GM23248 (cell line): ENCODE measurements around the gene UBN2. TPM values are rescaled to one million over a fixed set of nuclear protein-coding genes. Genes with fewer than 3 reads are reported as not detected.

ENCODE experiments used
- DNase-seq: peaks from one replicate; pipeline ENCODE4 v3.0.0-alpha.2; 2015
- H2AFZ ChIP-seq: fragments of 200-600 bp; sonication (generic); 2 replicates; pipeline ENCODE4 v1.6.1; 2016; ENCODE audit warnings: antibody characterized with exemption
- H3F3A ChIP-seq: fragments of 200-600 bp; sonication (generic); 2 replicates; pipeline ENCODE4 v1.6.1; 2016; ENCODE audit warnings: mild to moderate bottlenecking, antibody characterized with exemption, mixed run types; ENCODE audit not compliant: insufficient read depth
- H3K27ac ChIP-seq: fragments of 200-600 bp; sonication (generic); 2 replicates; pipeline ENCODE4 v1.5.1; 2016; ENCODE audit warnings: mild to moderate bottlenecking
- H3K27me3 ChIP-seq: fragments of 200-600 bp; sonication (generic); replicated peaks from 2 replicates; pipeline ENCODE4 v1.6.1; 2016; ENCODE audit warnings: mild to moderate bottlenecking; ENCODE audit not compliant: insufficient read depth
- H3K36me3 ChIP-seq: fragments of 200-600 bp; sonication (generic); 2 replicates; pipeline ENCODE4 v1.6.1; 2016; ENCODE audit warnings: low read depth, mild to moderate bottlenecking
- H3K4me1 ChIP-seq: fragments of 200-600 bp; sonication (generic); 2 replicates; pipeline ENCODE4 v1.6.1; 2016; ENCODE audit warnings: mild to moderate bottlenecking; ENCODE audit not compliant: insufficient read depth
- H3K4me2 ChIP-seq: fragments of 200-600 bp; sonication (generic); one replicate; pipeline ENCODE4 v1.6.1; 2016; ENCODE audit warnings: mild to moderate bottlenecking; ENCODE audit not compliant: unreplicated experiment
- H3K4me3 ChIP-seq: fragments of 200-600 bp; sonication (generic); 2 replicates; pipeline ENCODE4 v1.5.1; 2016; ENCODE audit warnings: mild to moderate bottlenecking
- H3K79me2 ChIP-seq: fragments of 200-600 bp; sonication (generic); 2 replicates; pipeline ENCODE4 v1.6.1; 2016; ENCODE audit warnings: mild to moderate bottlenecking; ENCODE audit not compliant: insufficient read depth
- H3K9ac ChIP-seq: fragments of 200-600 bp; sonication (generic); 2 replicates; pipeline ENCODE4 v1.6.1; 2016; ENCODE audit warnings: mild to moderate bottlenecking
- H3K9me2 ChIP-seq: fragments of 200-600 bp; sonication (generic); 2 replicates; pipeline ENCODE4 v1.6.1; 2016; ENCODE audit warnings: mixed run types, mild to moderate bottlenecking, moderate library complexity; ENCODE audit not compliant: insufficient read depth
- H3K9me3 ChIP-seq: fragments of 200-600 bp; sonication (generic); one replicate; pipeline ENCODE4 v1.6.1; 2017; ENCODE audit warnings: low read depth
- H4K20me1 ChIP-seq: fragments of 200-600 bp; sonication (generic); 2 replicates; pipeline ENCODE4 v1.6.0; 2016; ENCODE audit not compliant: insufficient read depth
- EZH2 ChIP-seq: fragments of 200-600 bp; sonication (generic); IDR thresholded peaks from 2 replicates; pipeline ENCODE4 v1.6.1; 2018; ENCODE audit warnings: antibody characterized with exemption, mild to moderate bottlenecking; ENCODE audit not compliant: insufficient read depth, poor library complexity, severe bottlenecking
- EZH2phosphoT487 ChIP-seq: fragments of 200-600 bp; sonication (generic); IDR thresholded peaks from 2 replicates; pipeline ENCODE4 v1.6.1; 2018; ENCODE audit warnings: antibody characterized with exemption, moderate library complexity, mild to moderate bottlenecking, low read depth; ENCODE audit not compliant: insufficient read depth
- WGBS, 2 experiments: methylation state at CpG; one replicate each; pipeline ENCODE4 v1.1.6; 2015 to 2017; ENCODE audit warnings: low lambda C conversion rate in 2 of 2, low coverage in 1 of 2; ENCODE audit errors: missing lambda C conversion rate in 2 of 2; 5-methylcytosine and 5-hydroxymethylcytosine counted together
- in situ Hi-C: fragments of 300-500 bp; cut with MboI; formaldehyde crosslinking; loops from 2 replicates; pipeline ENCODE4 v1.15.0; 2020
- polyA plus RNA-seq: library from polyadenylated mRNA; unstranded; fragments of >200 nt; fragmentation: Nextera tagmentation; extraction: Ambion mirVana; gene quantifications from 2 replicates; pipeline ENCODE4 v1.2.1, GENCODE V29; 2016
- total RNA-seq: library from RNA; depleted of rRNA; stranded (reverse); fragments of >200 nt; shearing (Covaris generic); gene quantifications from 2 replicates; pipeline ENCODE4 v1.2.3, GENCODE V29; 2014

UBN2 gene
- total and polyA plus RNA-seq, 2 experiments from 2014 or later: 1.0 to 3.2 TPM

GRCh38 chr7:139254281-139254680, 23.2 kb downstream of the UBN2 start:
- Histone ChIP-seq H3K27ac (no peak overlapping the region), H3K36me3 (peaks cover 29% of the 10 kb centered on the region), H3K9ac (no peak overlapping the region), H3K4me1 (no peaks in the 10 kb centered on the region; the same call in 1 of the 2 replicates), H3K4me2 (no peak overlapping the region), H3K27me3 (no peaks in the 10 kb centered on the region), H3K4me3 (no peak overlapping the region), H3K9me2 (no peaks in the 10 kb centered on the region), H4K20me1 (no peaks in the 10 kb centered on the region), H3K79me2 (peaks cover 32% of the 10 kb centered on the region), H3F3A (no peaks in the 10 kb centered on the region), H2AFZ (no peak overlapping the region), H3K9me3 (no peaks in the 10 kb centered on the region)
- in situ Hi-C loops: no loop called here
- 91 to 92% methylated on average over 6 of the region's 6 CpGs for WGBS, 2 experiments
- DNase-seq: no peak
- TF ChIP-seq EZH2phosphoT487 (no peak), EZH2 (no peak)

- DNase-seq: no peak
- Histone ChIP-seq H3K4me1 (no peaks in the 10 kb centered on the region; the same call in 1 of the 2 replicates), H3K36me3 (peaks cover 32% of the 10 kb centered on the region), H3K27me3 (no peaks in the 10 kb centered on the region), H3K4me2 (no peak overlapping the region), H3K27ac (no peak overlapping the region), H4K20me1 (no peaks in the 10 kb centered on the region), H3K79me2 (peaks cover 28% of the 10 kb centered on the region), H3K9ac (no peak overlapping the region), H3K9me3 (no peaks in the 10 kb centered on the region), H3F3A (no peaks in the 10 kb centered on the region), H3K4me3 (no peak overlapping the region), H2AFZ (no peak overlapping the region), H3K9me2 (no peaks in the 10 kb centered on the region)
- WGBS, 2 experiments: 97 to 100% methylated on average over 4 of the region's 4 CpGs
- in situ Hi-C loops: no loop called here
- TF ChIP-seq EZH2phosphoT487 (no peak), EZH2 (no peak)
Measured at GRCh38 chr7:139254728-139255127, 23.7 kb downstream of the UBN2 start.

- 95 to 97% methylated on average over 4 of the region's 4 CpGs for WGBS, 2 experiments
- peaks cover 23% of the 10 kb centered on the region for H3K79me2 ChIP-seq
- no peaks in the 10 kb centered on the region for H3K9me3 ChIP-seq
- DNase-seq: no peak
- H3K4me1 ChIP-seq: no peaks in the 10 kb centered on the region; the same call in 1 of the 2 replicates
- H3K9me2 ChIP-seq: no peaks in the 10 kb centered on the region
- H3K27ac ChIP-seq: no peak overlapping the region
- in situ Hi-C loops: no loop called here
- TF ChIP-seq EZH2 (no peak), EZH2phosphoT487 (no peak)
- H3K4me3 ChIP-seq: no peak overlapping the region
- no peak overlapping the region for H3K4me2 ChIP-seq
- H3K27me3 ChIP-seq: no peaks in the 10 kb centered on the region
- peaks cover 32% of the 10 kb centered on the region for H3K36me3 ChIP-seq
- no peak overlapping the region for H2AFZ ChIP-seq
- no peaks in the 10 kb centered on the region for H3F3A ChIP-seq
- H4K20me1 ChIP-seq: no peaks in the 10 kb centered on the region
- H3K9ac ChIP-seq: no peak overlapping the region
Measured at GRCh38 chr7:139255290-139255689, 24.3 kb downstream of the UBN2 start.

GRCh38 chr7:139259142-139259541, 28.1 kb downstream of the UBN2 start:
- H3K79me2 ChIP-seq: no peaks in the 10 kb centered on the region
- H3K27ac ChIP-seq: no peak overlapping the region
- no peak for DNase-seq
- H3K4me1 ChIP-seq: no peaks in the 10 kb centered on the region; the same call in 1 of the 2 replicates
- in situ Hi-C loops: no loop called here
- H3K36me3 ChIP-seq: peaks cover 25% of the 10 kb centered on the region
- H3K4me3 ChIP-seq: no peak overlapping the region
- H3K27me3 ChIP-seq: no peaks in the 10 kb centered on the region
- H3K4me2 ChIP-seq: no peak overlapping the region
- WGBS, 2 experiments: 92 to 95% methylated on average over 6 of the region's 6 CpGs
- no peak for TF ChIP-seq EZH2phosphoT487
- TF ChIP-seq EZH2: no peak
- H4K20me1 ChIP-seq: no peaks in the 10 kb centered on the region
- H3K9me2 ChIP-seq: no peaks in the 10 kb centered on the region
- H3K9me3 ChIP-seq: no peaks in the 10 kb centered on the region
- no peaks in the 10 kb centered on the region for H3F3A ChIP-seq
- no peak overlapping the region for H3K9ac ChIP-seq
- no peak overlapping the region for H2AFZ ChIP-seq

GRCh38 chr7:139264220-139264619, 33.2 kb downstream of the UBN2 start:
- H3K9me2 ChIP-seq: no peaks in the 10 kb centered on the region
- H3K79me2 ChIP-seq: no peaks in the 10 kb centered on the region
- in situ Hi-C loops: no loop called here
- no peaks in the 10 kb centered on the region for H4K20me1 ChIP-seq
- 85 to 88% methylated on average over 3 of the region's 3 CpGs for WGBS, 2 experiments
- no peak overlapping the region for H3K4me3 ChIP-seq
- no peak overlapping the region for H3K27ac ChIP-seq
- no peak overlapping the region for H3K9ac ChIP-seq
- H3K4me2 ChIP-seq: no peak overlapping the region
- no peaks in the 10 kb centered on the region for H3K27me3 ChIP-seq
- no peak overlapping the region for H2AFZ ChIP-seq
- H3F3A ChIP-seq: no peaks in the 10 kb centered on the region
- H3K4me1 ChIP-seq: no peaks in the 10 kb centered on the region
- TF ChIP-seq EZH2 (no peak), EZH2phosphoT487 (no peak)
- H3K9me3 ChIP-seq: no peaks in the 10 kb centered on the region
- no peak for DNase-seq
- H3K36me3 ChIP-seq: peaks cover 29% of the 10 kb centered on the region
